K562 (cell line): ENCODE measurements around the gene SPINT4. TPM values are rescaled to one million over a fixed set of nuclear protein-coding genes. Genes with fewer than 3 reads are reported as not detected.
A peak's percentile ranks its signal among the peaks of the same experiment; 100 is the strongest.

Experiments used
- ATAC-seq: fragments of 200-7000 bp; cut with Tn5 transposase; 3 replicates; pipeline ENCODE4 v1.9.1; 2020; ENCODE audit warnings: moderate library complexity
- BruUV-seq: library from RNA; stranded (reverse); fragments of 400-500 nt; replicated peaks from 2 replicates; lab custom pipeline; 2021; lab: Mats Ljungman, UMichigan
- CTCF ChIA-PET: fragments of 300-600 bp; formaldehyde crosslinking; extraction: SDS; loops from one replicate; lab custom pipeline; 2021; ENCODE audit warnings: low intra/inter-chr PET ratio; lab: Yijun Ruan, JAX
- POLR2A ChIA-PET: fragments of 300-600, 350-650 bp; sonication (Branson Sonifier 250); formaldehyde crosslinking; extraction: SDS; loops from one replicate; lab custom pipeline; 2021; ENCODE audit warnings: antibody characterized with exemption, inconsistent platforms; lab: Yijun Ruan, JAX
- DNase-seq, 4 experiments: peaks; one replicate each; pipeline versions ENCODE4 v3.0.0 to v3.0.0-alpha.2; 2011 to 2018; ENCODE audit warnings: low spot score in 3 of 4, mixed read lengths in 3 of 4; ENCODE audit errors: extremely low read depth in 1 of 4
- FAIRE-seq: peaks from 2 replicates; lab custom pipeline; 2011; peaks lifted over from hg19 to GRCh38; lab: Jason Lieb, UNC
- H2AFZ ChIP-seq: 2 replicates; pipeline ENCODE4 v1.6.0; 2011; ENCODE audit warnings: low read depth, low read length, control low read depth, inconsistent platforms
- H3K27ac ChIP-seq: fragments of 200-600 bp; 3 replicates; pipeline ENCODE4 v1.8.0; 2011; ENCODE audit warnings: low read depth, mild to moderate bottlenecking, control low read depth, inconsistent platforms, low read length, moderate library complexity, mixed read lengths; ENCODE audit errors: extremely low read depth
- H3K27me3 ChIP-seq, 2 experiments: fragments of 300-600 bp in 1 of 2; 2 replicates in 1 of 2; 3 replicates in 1 of 2; pipeline versions ENCODE4 v1.6.0 to v1.8.0; 2011; ENCODE audit warnings: inconsistent platforms in 2 of 2, low read length in 2 of 2, mild to moderate bottlenecking in 1 of 2, mixed read lengths in 1 of 2, moderate library complexity in 1 of 2; ENCODE audit not compliant: control insufficient read depth in 2 of 2, insufficient read depth in 2 of 2
- H3K36me3 ChIP-seq: fragments of 300-600 bp; 3 replicates; pipeline ENCODE4 v1.8.0; 2011; ENCODE audit warnings: mild to moderate bottlenecking, low read length, inconsistent platforms; ENCODE audit not compliant: control insufficient read depth, insufficient read depth
- H3K4me1 ChIP-seq, 2 experiments: fragments of 200-600 bp in 1 of 2; replicated peaks in 1 of 2; 2 replicates in 1 of 2; 3 replicates in 1 of 2; pipeline versions ENCODE4 v1.5.1 to v1.8.0; 2011; ENCODE audit warnings: inconsistent platforms in 2 of 2, low read length in 2 of 2, mild to moderate bottlenecking in 1 of 2, mixed read lengths in 1 of 2, moderate library complexity in 1 of 2; ENCODE audit not compliant: control insufficient read depth in 2 of 2, insufficient read depth in 2 of 2
- H3K4me2 ChIP-seq: 2 replicates; pipeline ENCODE4 v1.6.1; 2011; ENCODE audit warnings: low read length, control low read depth, inconsistent platforms, mixed read lengths; ENCODE audit not compliant: insufficient read depth
- H3K4me3 ChIP-seq: fragments of 200-600 bp; sonication (generic), shearing (Covaris generic); 2 replicates; pipeline ENCODE4 v1.5.1; 2016; ENCODE audit warnings: control low read depth, inconsistent platforms
- H3K79me2 ChIP-seq: fragments of 200-600 bp; 3 replicates; pipeline ENCODE4 v1.8.0; 2011; ENCODE audit warnings: low read length, inconsistent platforms; ENCODE audit not compliant: control insufficient read depth, insufficient read depth
- H3K9ac ChIP-seq, 2 experiments: 2 replicates each; pipeline versions ENCODE4 v1.6.0 to v1.6.1; 2011; ENCODE audit warnings: low read depth in 2 of 2, low read length in 2 of 2, control low read depth in 1 of 2, inconsistent platforms in 1 of 2, mild to moderate bottlenecking in 1 of 2, mixed read lengths in 1 of 2; ENCODE audit not compliant: insufficient read depth in 1 of 2
- H3K9me1 ChIP-seq: one replicate; pipeline ENCODE4 v1.6.0; 2011; ENCODE audit warnings: inconsistent platforms, mild to moderate bottlenecking, low read length, moderate library complexity; ENCODE audit not compliant: control insufficient read depth, insufficient read depth
- H3K9me3 ChIP-seq: replicated peaks from 2 replicates; pipeline ENCODE4 v1.5.1; 2011; ENCODE audit warnings: low read depth, low read length, inconsistent platforms; ENCODE audit not compliant: control insufficient read depth, insufficient read depth
- H4K20me1 ChIP-seq: replicated peaks from 2 replicates; pipeline ENCODE4 v1.6.1; 2011; ENCODE audit warnings: low read length, inconsistent platforms, mixed read lengths; ENCODE audit not compliant: control insufficient read depth, insufficient read depth
- NR0B1 ChIP-seq: fragments of 450-650 bp; IDR thresholded peaks from one replicate; pipeline ENCODE4 v1.6.1; 2018; ENCODE audit warnings: mild to moderate bottlenecking, moderate library complexity; ENCODE audit not compliant: partially characterized antibody
- SPI1 ChIP-seq: IDR thresholded peaks from 2 replicates; pipeline ENCODE4 v1.6.1; 2011; ENCODE audit warnings: low read depth, low read length, control low read depth, borderline replicate concordance
- TFE3 ChIP-seq: fragments of 450-650 bp; formaldehyde crosslinking; IDR thresholded peaks from 2 replicates; pipeline ENCODE4 v1.4.0; 2020; ENCODE audit warnings: mild to moderate bottlenecking, mixed read lengths
- WGBS: fragments of 100-300 bp; shearing (Covaris generic); methylation state at CpG from one replicate; pipeline ENCODE4 v1.1.6; 2016; ENCODE audit warnings: low coverage, mixed read lengths; ENCODE audit not compliant: insufficient coverage; ENCODE audit errors: missing lambda C conversion rate; 5-methylcytosine and 5-hydroxymethylcytosine counted together
- in situ Hi-C: fragments of 300-500 bp; cut with MboI; formaldehyde crosslinking; loops from 4 replicates; pipeline ENCODE4 v1.15.0; 2018; ENCODE audit warnings: inconsistent platforms, mixed read lengths
- intact Hi-C: fragments of 100-400 bp; cut with micrococcal nuclease; formaldehyde crosslinking; loops from 2 replicates; pipeline ENCODE4 v1.14.2; 2022
- polyA plus RNA-seq, 8 experiments: library from polyadenylated mRNA; depleted of rRNA in 4 of 8; stranded (reverse) in 5 of 8; unstranded in 3 of 8; fragments of >200 nt; fragmentation: Nextera tagmentation in 2 of 8; fragmentation: Illumina TruSeq in 1 of 8; extraction: Ambion mirVana in 2 of 8; extraction: Trizol in 1 of 8; gene quantifications; 2 replicates each; pipeline versions ENCODE4 v1.2.1 to v1.2.3, GENCODE V29; 2011 to 2014; ENCODE audit warnings: inconsistent platforms in 1 of 8, missing spikeins in 1 of 8
- total RNA-seq, 7 experiments: library from RNA; depleted of rRNA in 6 of 7; stranded (reverse); fragments of >200 nt in 6 of 7; fragmentation: Illumina TruSeq in 2 of 7; extraction: Trizol in 2 of 7; gene quantifications; 2 replicates each; pipeline versions ENCODE4 v1.2.1 to v1.2.3, GENCODE V29; 2011 to 2021; ENCODE audit warnings: low replicate concordance in 1 of 7

Gene SPINT4
- total and polyA plus RNA-seq, 9 of the 15 experiments (the other 6 are each of a cell fraction or from before 2014, with no cell fraction given) = not detected

GRCh38 chr20:45701104-45701503 is 21.0 kb upstream of the SPINT4 start:
- Histone ChIP-seq H3K79me2 (no peaks in the 10 kb centered on the region), H3K4me3 (no peak overlapping the region), H3K4me2 (no peak overlapping the region), H3K9me3 (no peaks in the 10 kb centered on the region), H2AFZ (no peak overlapping the region), H3K27ac (no peak overlapping the region), H4K20me1 (no peaks in the 10 kb centered on the region), H3K9ac (no peak overlapping the region), H3K9me1 (no peaks in the 10 kb centered on the region), H3K36me3 (no peaks in the 10 kb centered on the region), H3K4me1 (no peaks in the 10 kb centered on the region), H3K27me3 (peaks cover 0 to 2% of the 10 kb centered on the region in 2 experiments; a peak in 1 of 5 replicates)
- POLR2A ChIA-PET = no interaction called here
- TF ChIP-seq SPI1 = 0 out of 2 replicates have a peak, but pooled peaks have one; percentile 10
- no peak for TF ChIP-seq TFE3
- no peak for TF ChIP-seq NR0B1
- BruUV-seq = no TSS peak
- CTCF ChIA-PET = no interaction called here
- FAIRE-seq (no peak), DNase-seq (no peak), ATAC-seq (no peak)
- intact Hi-C loops (no loop called here), in situ Hi-C loops (no loop called here)
- WGBS = 0% methylated on average over 4 of the region's 4 CpGs
